Measurements from ENCODE around the gene XPO5.

- TF ChIP-seq CTCF (IDR thresholded peaks at IDR 0.05) (no peak), POLR2A (IDR thresholded peaks at IDR 0.05) (peak; percentile 36 to 52)
These were observed 58.9 kb downstream of the XPO5 start, which contains the start of the genes POLR1C and YIPF3 for GRCh38 chr6:43516697-43517504.
